OCI-LY1 (cell line): ENCODE measurements around the gene RAB3C.

Experiments used
- H2AFZ ChIP-seq: fragments of 200-600 bp; sonication (generic), shearing (Covaris generic); 2 replicates; pipeline ENCODE4 v1.6.0; 2014; ENCODE audit warnings: antibody characterized with exemption, mild to moderate bottlenecking, low read length
- H3F3A ChIP-seq: fragments of 200-600 bp; sonication (generic), shearing (Covaris generic); 2 replicates; pipeline ENCODE4 v1.6.0; 2014; ENCODE audit warnings: mild to moderate bottlenecking, antibody characterized with exemption, low read length, moderate library complexity; ENCODE audit not compliant: insufficient read depth
- H3K27ac ChIP-seq: fragments of 200-600 bp; sonication (generic); 2 replicates; pipeline ENCODE4 v1.5.1; 2014; ENCODE audit warnings: low read length, mixed run types, mild to moderate bottlenecking, low read depth; ENCODE audit not compliant: poor library complexity, severe bottlenecking
- H3K27me3 ChIP-seq: fragments of 200-600 bp; sonication (generic); 2 replicates; pipeline ENCODE4 v1.6.0; 2014; ENCODE audit warnings: antibody characterized with exemption, mild to moderate bottlenecking, low read length, moderate library complexity; ENCODE audit not compliant: insufficient read depth
- H3K36me3 ChIP-seq: fragments of 200-600 bp; sonication (generic); 2 replicates; pipeline ENCODE4 v1.6.1; 2014; ENCODE audit warnings: mild to moderate bottlenecking, antibody characterized with exemption, low read length, moderate library complexity, mixed read lengths; ENCODE audit not compliant: insufficient read depth
- H3K4me1 ChIP-seq: fragments of 200-600 bp; sonication (generic); 2 replicates; pipeline ENCODE4 v1.5.1; 2014; ENCODE audit warnings: mild to moderate bottlenecking, low read length, moderate library complexity; ENCODE audit not compliant: insufficient read depth, severe bottlenecking
- H3K4me2 ChIP-seq: fragments of 200-600 bp; sonication (generic), shearing (Covaris generic); 2 replicates; pipeline ENCODE4 v1.6.1; 2014; ENCODE audit warnings: low read length
- H3K4me3 ChIP-seq: fragments of 200-600 bp; sonication (generic); 2 replicates; pipeline ENCODE4 v1.5.1; 2014; ENCODE audit warnings: low read length, low read depth, mild to moderate bottlenecking, mixed read lengths; ENCODE audit not compliant: poor library complexity, severe bottlenecking
- H3K79me2 ChIP-seq: fragments of 200-600 bp; shearing (Covaris generic); 2 replicates; pipeline ENCODE4 v1.6.1; 2016; ENCODE audit warnings: mixed run types, low read length, mixed read lengths; ENCODE audit not compliant: insufficient read depth
- H3K9ac ChIP-seq: fragments of 200-600 bp; sonication (generic), shearing (Covaris generic); 2 replicates; pipeline ENCODE4 v1.6.1; 2014; ENCODE audit warnings: mild to moderate bottlenecking, low read length, mixed read lengths
- H3K9me2 ChIP-seq: fragments of 200-600 bp; sonication (generic), shearing (Covaris generic); 2 replicates; pipeline ENCODE4 v1.6.1; 2014; ENCODE audit warnings: low read depth, mild to moderate bottlenecking, low read length, mixed read lengths
- H3K9me3 ChIP-seq: fragments of 200-600 bp; shearing (Covaris generic); 2 replicates; pipeline ENCODE4 v1.6.1; 2014; ENCODE audit warnings: low read length, mixed read lengths
- H4K20me1 ChIP-seq: fragments of 200-600 bp; sonication (generic), shearing (Covaris generic); 2 replicates; pipeline ENCODE4 v1.6.0; 2016; ENCODE audit warnings: mild to moderate bottlenecking, low read length; ENCODE audit not compliant: insufficient read depth
- EZH2 ChIP-seq: fragments of 200-600 bp; sonication (generic), shearing (Covaris generic); IDR thresholded peaks from 2 replicates; pipeline ENCODE4 v1.8.0; 2017; ENCODE audit warnings: borderline replicate concordance, mixed run types, mild to moderate bottlenecking, antibody characterized with exemption, low read length, moderate library complexity, mixed read lengths
- TF ChIP-seq, protein P1 (sequence below): fragments of 200-600 bp; sonication (generic), shearing (Covaris generic); IDR thresholded peaks from 2 replicates; pipeline ENCODE4 v1.5.1; 2017; ENCODE audit warnings: mild to moderate bottlenecking, antibody characterized with exemption, low read length, moderate library complexity, mixed read lengths

Gene RAB3C

DNA sequence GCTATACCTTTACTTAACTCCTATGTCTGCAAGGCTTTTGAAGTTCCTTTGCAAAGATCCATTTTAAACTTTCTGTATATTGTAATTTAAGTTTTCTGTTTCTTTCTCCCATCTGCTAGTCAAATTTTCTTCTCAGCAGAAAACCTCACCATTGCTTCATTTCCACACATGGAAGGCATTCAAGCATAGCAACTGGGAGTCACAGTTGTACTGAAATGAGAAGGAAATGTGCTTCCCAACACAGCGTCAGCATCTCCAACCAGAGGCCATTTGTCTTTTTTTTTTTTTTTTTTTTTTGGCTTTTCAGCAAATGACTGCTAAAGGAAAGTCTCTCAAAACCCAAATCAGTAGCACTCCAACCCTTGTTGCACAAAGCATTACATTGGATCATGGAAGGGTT lies 92.5 kb downstream of the RAB3C start:
- TF ChIP-seq EZH2, result no peak
- TF ChIP-seq, protein P1, sequence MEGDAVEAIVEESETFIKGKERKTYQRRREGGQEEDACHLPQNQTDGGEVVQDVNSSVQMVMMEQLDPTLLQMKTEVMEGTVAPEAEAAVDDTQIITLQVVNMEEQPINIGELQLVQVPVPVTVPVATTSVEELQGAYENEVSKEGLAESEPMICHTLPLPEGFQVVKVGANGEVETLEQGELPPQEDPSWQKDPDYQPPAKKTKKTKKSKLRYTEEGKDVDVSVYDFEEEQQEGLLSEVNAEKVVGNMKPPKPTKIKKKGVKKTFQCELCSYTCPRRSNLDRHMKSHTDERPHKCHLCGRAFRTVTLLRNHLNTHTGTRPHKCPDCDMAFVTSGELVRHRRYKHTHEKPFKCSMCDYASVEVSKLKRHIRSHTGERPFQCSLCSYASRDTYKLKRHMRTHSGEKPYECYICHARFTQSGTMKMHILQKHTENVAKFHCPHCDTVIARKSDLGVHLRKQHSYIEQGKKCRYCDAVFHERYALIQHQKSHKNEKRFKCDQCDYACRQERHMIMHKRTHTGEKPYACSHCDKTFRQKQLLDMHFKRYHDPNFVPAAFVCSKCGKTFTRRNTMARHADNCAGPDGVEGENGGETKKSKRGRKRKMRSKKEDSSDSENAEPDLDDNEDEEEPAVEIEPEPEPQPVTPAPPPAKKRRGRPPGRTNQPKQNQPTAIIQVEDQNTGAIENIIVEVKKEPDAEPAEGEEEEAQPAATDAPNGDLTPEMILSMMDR, result no peak
- Histone ChIP-seq H3K4me2 (no peak overlapping the region), H3K9me3 (no peaks in the 10 kb centered on the region)

DNA sequence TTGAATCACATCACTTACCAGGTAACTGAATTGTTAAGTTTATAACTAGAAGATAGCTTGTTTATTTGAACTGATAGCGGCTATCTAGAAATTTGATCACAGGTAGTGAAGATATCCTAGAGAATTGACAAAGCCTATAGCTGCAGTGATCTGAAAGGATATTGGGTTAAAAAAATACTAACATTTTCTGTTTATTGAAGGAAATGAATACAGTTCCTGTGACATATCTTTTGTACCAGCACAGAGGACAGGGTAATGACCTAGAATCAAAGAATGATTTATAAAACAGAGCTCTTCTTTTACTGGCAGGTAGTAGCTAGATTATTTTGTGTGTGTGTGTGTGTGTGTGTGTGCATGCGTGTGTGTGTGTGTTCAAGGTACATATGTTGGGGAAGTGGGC lies 94.8 kb downstream of the RAB3C start:
- H3K4me1 ChIP-seq, result no peaks in the 10 kb centered on the region
- TF ChIP-seq, protein P1, result no peak
- TF ChIP-seq EZH2, result no peak
- H3K27ac ChIP-seq, result no peak overlapping the region
- no peaks in the 10 kb centered on the region for H3K79me2 ChIP-seq
- no peak overlapping the region for H3K4me3 ChIP-seq
- H3K9me3 ChIP-seq, result no peaks in the 10 kb centered on the region
- no peak overlapping the region for H3K9ac ChIP-seq
- no peaks in the 10 kb centered on the region for H3K9me2 ChIP-seq
- no peak overlapping the region for H2AFZ ChIP-seq
- no peaks in the 10 kb centered on the region for H3K36me3 ChIP-seq
- H4K20me1 ChIP-seq, result no peaks in the 10 kb centered on the region
- no peaks in the 10 kb centered on the region for H3F3A ChIP-seq
- H3K27me3 ChIP-seq, result no peaks in the 10 kb centered on the region
- no peak overlapping the region for H3K4me2 ChIP-seq

More for the DNA sequence above, 92.5 kb downstream of the RAB3C start:
- H3K4me3 ChIP-seq, result no peak overlapping the region
- no peaks in the 10 kb centered on the region for H3K9me2 ChIP-seq
- no peak overlapping the region for H2AFZ ChIP-seq
- no peaks in the 10 kb centered on the region for H4K20me1 ChIP-seq
- no peaks in the 10 kb centered on the region for H3K27me3 ChIP-seq
- no peak overlapping the region for H3K27ac ChIP-seq
- no peaks in the 10 kb centered on the region for H3K79me2 ChIP-seq
- no peaks in the 10 kb centered on the region for H3K4me1 ChIP-seq
- no peaks in the 10 kb centered on the region for H3F3A ChIP-seq
- no peak overlapping the region for H3K9ac ChIP-seq
- no peaks in the 10 kb centered on the region for H3K36me3 ChIP-seq

DNA sequence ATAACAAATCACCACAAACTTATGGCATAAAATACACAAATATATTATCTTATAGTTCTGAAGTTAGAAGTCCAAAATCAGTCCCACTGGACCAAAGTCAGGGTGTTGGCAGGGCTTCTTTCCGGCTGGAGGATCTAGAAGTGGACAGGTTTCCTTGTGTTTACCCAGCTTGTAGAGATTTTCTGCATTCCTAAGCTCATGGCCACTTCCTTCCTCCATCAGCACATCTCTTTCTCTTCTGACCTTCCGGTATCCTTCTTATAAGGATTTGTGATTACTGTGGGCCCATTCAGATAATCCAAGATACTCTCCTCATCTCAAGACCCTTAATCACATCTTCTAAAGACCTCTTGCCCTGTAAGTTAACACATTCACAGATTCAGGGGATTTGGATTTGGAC lies 97.6 kb downstream of the RAB3C start:
- no peaks in the 10 kb centered on the region for H3K9me3 ChIP-seq
- no peaks in the 10 kb centered on the region for H3K4me1 ChIP-seq
- H3K9ac ChIP-seq, result no peak overlapping the region
- H3K79me2 ChIP-seq, result no peaks in the 10 kb centered on the region
- no peaks in the 10 kb centered on the region for H3K36me3 ChIP-seq
- no peak overlapping the region for H3K4me2 ChIP-seq
- H3K4me3 ChIP-seq, result no peak overlapping the region
- H4K20me1 ChIP-seq, result no peaks in the 10 kb centered on the region
- no peaks in the 10 kb centered on the region for H3F3A ChIP-seq
- no peak for TF ChIP-seq EZH2
- TF ChIP-seq, protein P1, result no peak
- H2AFZ ChIP-seq, result no peak overlapping the region
- no peaks in the 10 kb centered on the region for H3K27me3 ChIP-seq
- H3K27ac ChIP-seq, result no peak overlapping the region
- no peaks in the 10 kb centered on the region for H3K9me2 ChIP-seq
